GM23338 (cell line): ENCODE measurements around the gene C11orf65.

Experiments used
- CREB1 ChIP-seq: fragments of 250-450 bp; sonication (Bioruptor Pico); IDR thresholded peaks from 2 replicates; pipeline ENCODE4 v1.5.0; 2020; ENCODE audit warnings: low read depth, mild to moderate bottlenecking, moderate library complexity
- ETS1 ChIP-seq: IDR thresholded peaks from 2 replicates; pipeline ENCODE4 v1.6.1; 2016; ENCODE audit warnings: antibody characterized with exemption
- EZH2 ChIP-seq: fragments of 200-600 bp; sonication (generic); IDR thresholded peaks from one replicate; pipeline ENCODE4 v1.8.0; 2017; ENCODE audit warnings: antibody characterized with exemption, mild to moderate bottlenecking, low read depth; ENCODE audit not compliant: unreplicated experiment
- EZH2phosphoT487 ChIP-seq: fragments of 200-600 bp; sonication (generic); IDR thresholded peaks from one replicate; pipeline ENCODE4 v1.8.1; 2018; ENCODE audit warnings: antibody characterized with exemption; ENCODE audit not compliant: unreplicated experiment
- JUNB ChIP-seq: IDR thresholded peaks from one replicate; pipeline ENCODE4 v1.6.1; 2016; ENCODE audit warnings: antibody characterized with exemption; ENCODE audit not compliant: unreplicated experiment
- NANOG ChIP-seq: IDR thresholded peaks from 2 replicates; pipeline ENCODE4 v1.6.1; 2016; ENCODE audit warnings: antibody characterized with exemption, borderline replicate concordance
- POLR2AphosphoS5 ChIP-seq: IDR thresholded peaks from 2 replicates; pipeline ENCODE4 v1.6.1; 2016; ENCODE audit warnings: antibody characterized with exemption, low read depth
- REST ChIP-seq: IDR thresholded peaks from one replicate; pipeline ENCODE4 v1.6.1; 2018; ENCODE audit warnings: antibody characterized with exemption; ENCODE audit not compliant: unreplicated experiment
- STAT1 ChIP-seq: IDR thresholded peaks from one replicate; pipeline ENCODE4 v1.6.1; 2016; ENCODE audit warnings: antibody characterized with exemption; ENCODE audit not compliant: unreplicated experiment
- TF ChIP-seq, protein P1 (sequence below), 2 experiments: fragments of 200-600 bp in 1 of 2; sonication (generic) in 1 of 2; conservative IDR thresholded peaks; 2 replicates each; pipeline versions ENCODE4 v1.5.1 to v1.6.1; 2016 to 2017; ENCODE audit warnings: antibody characterized with exemption in 2 of 2, low read depth in 2 of 2, mild to moderate bottlenecking in 2 of 2, moderate library complexity in 1 of 2
- TF ChIP-seq, protein P2 (sequence below): fragments of 250-450 bp; sonication (Bioruptor Pico); IDR thresholded peaks from 2 replicates; pipeline ENCODE4 v1.5.0; 2020; ENCODE audit warnings: mild to moderate bottlenecking, moderate library complexity

GRCh38 chr11:108333403-108333899 lies 133.9 kb downstream of the C11orf65 start:
- TF ChIP-seq, protein P1, sequence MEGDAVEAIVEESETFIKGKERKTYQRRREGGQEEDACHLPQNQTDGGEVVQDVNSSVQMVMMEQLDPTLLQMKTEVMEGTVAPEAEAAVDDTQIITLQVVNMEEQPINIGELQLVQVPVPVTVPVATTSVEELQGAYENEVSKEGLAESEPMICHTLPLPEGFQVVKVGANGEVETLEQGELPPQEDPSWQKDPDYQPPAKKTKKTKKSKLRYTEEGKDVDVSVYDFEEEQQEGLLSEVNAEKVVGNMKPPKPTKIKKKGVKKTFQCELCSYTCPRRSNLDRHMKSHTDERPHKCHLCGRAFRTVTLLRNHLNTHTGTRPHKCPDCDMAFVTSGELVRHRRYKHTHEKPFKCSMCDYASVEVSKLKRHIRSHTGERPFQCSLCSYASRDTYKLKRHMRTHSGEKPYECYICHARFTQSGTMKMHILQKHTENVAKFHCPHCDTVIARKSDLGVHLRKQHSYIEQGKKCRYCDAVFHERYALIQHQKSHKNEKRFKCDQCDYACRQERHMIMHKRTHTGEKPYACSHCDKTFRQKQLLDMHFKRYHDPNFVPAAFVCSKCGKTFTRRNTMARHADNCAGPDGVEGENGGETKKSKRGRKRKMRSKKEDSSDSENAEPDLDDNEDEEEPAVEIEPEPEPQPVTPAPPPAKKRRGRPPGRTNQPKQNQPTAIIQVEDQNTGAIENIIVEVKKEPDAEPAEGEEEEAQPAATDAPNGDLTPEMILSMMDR (conservative IDR thresholded peaks at IDR 0.05; ENCODE audit: low read depth in 2 of 2), result no peak
- TF ChIP-seq ETS1, result no peak
- TF ChIP-seq EZH2, result no peak
- no peak for TF ChIP-seq POLR2AphosphoS5
- no peak for TF ChIP-seq EZH2phosphoT487
- no peak for TF ChIP-seq CREB1
- TF ChIP-seq JUNB, result no peak
- no peak for TF ChIP-seq REST
- TF ChIP-seq, protein P2, sequence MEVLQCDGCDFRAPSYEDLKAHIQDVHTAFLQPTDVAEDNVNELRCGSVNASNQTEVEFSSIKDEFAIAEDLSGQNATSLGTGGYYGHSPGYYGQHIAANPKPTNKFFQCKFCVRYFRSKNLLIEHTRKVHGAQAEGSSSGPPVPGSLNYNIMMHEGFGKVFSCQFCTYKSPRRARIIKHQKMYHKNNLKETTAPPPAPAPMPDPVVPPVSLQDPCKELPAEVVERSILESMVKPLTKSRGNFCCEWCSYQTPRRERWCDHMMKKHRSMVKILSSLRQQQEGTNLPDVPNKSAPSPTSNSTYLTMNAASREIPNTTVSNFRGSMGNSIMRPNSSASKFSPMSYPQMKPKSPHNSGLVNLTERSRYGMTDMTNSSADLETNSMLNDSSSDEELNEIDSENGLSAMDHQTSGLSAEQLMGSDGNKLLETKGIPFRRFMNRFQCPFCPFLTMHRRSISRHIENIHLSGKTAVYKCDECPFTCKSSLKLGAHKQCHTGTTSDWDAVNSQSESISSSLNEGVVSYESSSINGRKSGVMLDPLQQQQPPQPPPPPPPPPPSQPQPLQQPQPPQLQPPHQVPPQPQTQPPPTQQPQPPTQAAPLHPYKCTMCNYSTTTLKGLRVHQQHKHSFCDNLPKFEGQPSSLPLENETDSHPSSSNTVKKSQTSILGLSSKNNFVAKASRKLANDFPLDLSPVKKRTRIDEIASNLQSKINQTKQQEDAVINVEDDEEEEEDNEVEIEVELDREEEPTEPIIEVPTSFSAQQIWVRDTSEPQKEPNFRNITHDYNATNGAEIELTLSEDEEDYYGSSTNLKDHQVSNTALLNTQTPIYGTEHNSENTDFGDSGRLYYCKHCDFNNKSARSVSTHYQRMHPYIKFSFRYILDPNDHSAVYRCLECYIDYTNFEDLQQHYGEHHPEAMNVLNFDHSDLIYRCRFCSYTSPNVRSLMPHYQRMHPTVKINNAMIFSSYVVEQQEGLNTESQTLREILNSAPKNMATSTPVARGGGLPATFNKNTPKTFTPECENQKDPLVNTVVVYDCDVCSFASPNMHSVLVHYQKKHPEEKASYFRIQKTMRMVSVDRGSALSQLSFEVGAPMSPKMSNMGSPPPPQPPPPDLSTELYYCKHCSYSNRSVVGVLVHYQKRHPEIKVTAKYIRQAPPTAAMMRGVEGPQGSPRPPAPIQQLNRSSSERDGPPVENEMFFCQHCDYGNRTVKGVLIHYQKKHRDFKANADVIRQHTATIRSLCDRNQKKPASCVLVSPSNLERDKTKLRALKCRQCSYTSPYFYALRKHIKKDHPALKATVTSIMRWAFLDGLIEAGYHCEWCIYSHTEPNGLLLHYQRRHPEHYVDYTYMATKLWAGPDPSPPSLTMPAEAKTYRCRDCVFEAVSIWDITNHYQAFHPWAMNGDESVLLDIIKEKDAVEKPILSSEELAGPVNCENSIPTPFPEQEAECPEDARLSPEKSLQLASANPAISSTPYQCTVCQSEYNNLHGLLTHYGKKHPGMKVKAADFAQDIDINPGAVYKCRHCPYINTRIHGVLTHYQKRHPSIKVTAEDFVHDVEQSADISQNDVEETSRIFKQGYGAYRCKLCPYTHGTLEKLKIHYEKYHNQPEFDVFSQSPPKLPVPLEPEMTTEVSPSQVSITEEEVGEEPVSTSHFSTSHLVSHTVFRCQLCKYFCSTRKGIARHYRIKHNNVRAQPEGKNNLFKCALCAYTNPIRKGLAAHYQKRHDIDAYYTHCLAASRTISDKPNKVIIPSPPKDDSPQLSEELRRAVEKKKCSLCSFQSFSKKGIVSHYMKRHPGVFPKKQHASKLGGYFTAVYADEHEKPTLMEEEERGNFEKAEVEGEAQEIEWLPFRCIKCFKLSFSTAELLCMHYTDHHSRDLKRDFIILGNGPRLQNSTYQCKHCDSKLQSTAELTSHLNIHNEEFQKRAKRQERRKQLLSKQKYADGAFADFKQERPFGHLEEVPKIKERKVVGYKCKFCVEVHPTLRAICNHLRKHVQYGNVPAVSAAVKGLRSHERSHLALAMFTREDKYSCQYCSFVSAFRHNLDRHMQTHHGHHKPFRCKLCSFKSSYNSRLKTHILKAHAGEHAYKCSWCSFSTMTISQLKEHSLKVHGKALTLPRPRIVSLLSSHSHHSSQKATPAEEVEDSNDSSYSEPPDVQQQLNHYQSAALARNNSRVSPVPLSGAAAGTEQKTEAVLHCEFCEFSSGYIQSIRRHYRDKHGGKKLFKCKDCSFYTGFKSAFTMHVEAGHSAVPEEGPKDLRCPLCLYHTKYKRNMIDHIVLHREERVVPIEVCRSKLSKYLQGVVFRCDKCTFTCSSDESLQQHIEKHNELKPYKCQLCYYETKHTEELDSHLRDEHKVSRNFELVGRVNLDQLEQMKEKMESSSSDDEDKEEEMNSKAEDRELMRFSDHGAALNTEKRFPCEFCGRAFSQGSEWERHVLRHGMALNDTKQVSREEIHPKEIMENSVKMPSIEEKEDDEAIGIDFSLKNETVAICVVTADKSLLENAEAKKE (CRISPR knock-in tag), result no peak
- TF ChIP-seq NANOG, result no peak
- no peak for TF ChIP-seq STAT1
